Right lobe of liver (tissue), 6 donors: ENCODE results near the gene SMAD4. TPM values are rescaled to one million over a fixed set of nuclear protein-coding genes. Genes with fewer than 3 reads are reported as not detected.

ENCODE experiments used
- ATAC-seq, 4 donors: fragments of 200-7000 bp; cut with Tn5 transposase; one replicate each; pipeline ENCODE4 v1.9.1; 2020; ENCODE audit warnings: mild to moderate bottlenecking in 4 of 4, moderate library complexity in 4 of 4
- DNase-seq, 3 donors: peaks; one replicate each; pipeline ENCODE4 v3.0.0-alpha.2; 2020
- H3K27ac ChIP-seq, 3 donors: fragments of 200-600 bp; one replicate each; pipeline ENCODE4 v1.8.0; 2022
- H3K27me3 ChIP-seq, 2 donors: fragments of 200-600 bp; one replicate each; pipeline ENCODE4 v1.8.0; 2022
- H3K36me3 ChIP-seq, 4 donors: fragments of 200-600 bp; sonication (generic) in 1 of 4; one replicate each; pipeline versions ENCODE4 v1.5.1 to v1.8.0; 2017 to 2022; ENCODE audit warnings: control low read depth in 1 of 4
- H3K4me1 ChIP-seq, 4 donors: fragments of 200-600 bp; sonication (generic) in 1 of 4; one replicate each; pipeline versions ENCODE4 v1.5.1 to v1.8.0; 2017 to 2022; ENCODE audit warnings: control low read depth in 1 of 4
- H3K4me3 ChIP-seq, 3 donors: fragments of 200-600 bp; one replicate each; pipeline ENCODE4 v1.8.0; 2022
- H3K9me3 ChIP-seq, 4 donors: fragments of 200-600 bp; sonication (generic) in 1 of 4; one replicate each; pipeline versions ENCODE4 v1.5.1 to v1.8.0; 2017 to 2022; ENCODE audit warnings: control low read depth in 1 of 4
- POLR2A ChIP-seq: fragments of 450-650 bp; IDR thresholded peaks from one replicate; pipeline ENCODE4 v1.6.1; 2017; ENCODE audit warnings: antibody characterized with exemption, mild to moderate bottlenecking
- WGBS: methylation state at CpG from one replicate; pipeline ENCODE4 v1.1.6; 2018; ENCODE audit warnings: low coverage, low lambda C conversion rate; ENCODE audit not compliant: insufficient coverage; ENCODE audit errors: missing lambda C conversion rate; 5-methylcytosine and 5-hydroxymethylcytosine counted together
- intact Hi-C, 2 donors: fragments of 100-400 bp; cut with DNase I; formaldehyde crosslinking; loops; one replicate each; pipeline versions ENCODE4 v1.11.2 to v1.14.1; 2022
- long read RNA-seq: library from polyadenylated mRNA; unstranded; transcript quantifications from one replicate; pipeline ENCODE4 v2.0.0, GENCODE V29; 2019
- total RNA-seq, 6 experiments: library from RNA; depleted of rRNA in 2 of 6; stranded (reverse); fragments of >200 nt in 2 of 6; fragmentation: NEBNext Ultra II Directional in 3 of 6; extraction: Animal tissue kit (Norgen Biotek cat#: 25700) in 3 of 6; gene quantifications; one replicate each; pipeline versions ENCODE4 v1.1.0 to v1.2.4, GENCODE V29; 2016 to 2023
- TF ChIP-seq, protein P1 (sequence below), 4 donors: fragments of 200-600 bp in 3 of 4; fragments of 450-650 bp in 1 of 4; IDR thresholded peaks; one replicate each; pipeline versions ENCODE4 v1.5.1 to v1.8.0; 2016 to 2022; ENCODE audit warnings: antibody characterized with exemption in 4 of 4, mild to moderate bottlenecking in 2 of 4
- donor health status: DM: no; HTN: yes; CAD: no.
- donor health status: DM: no; HTN: no; CAD: no.
- donor health status: DM: no; HTN: no; CAD: no.
- donor health status: DM: no; HTN: yes; CAD: no.
- donor health status: DM: no; HTN: yes; CAD: no.

Gene SMAD4
- 10 to 100 TPM; 40.8 to 71.9 (median 56.6) TPM for total RNA-seq
- long read RNA-seq, partial matches to known transcripts = 0 of 1 reads
- long read RNA-seq, other reads (novel, unspliced or antisense) = 1 of 1 reads

DNA sequence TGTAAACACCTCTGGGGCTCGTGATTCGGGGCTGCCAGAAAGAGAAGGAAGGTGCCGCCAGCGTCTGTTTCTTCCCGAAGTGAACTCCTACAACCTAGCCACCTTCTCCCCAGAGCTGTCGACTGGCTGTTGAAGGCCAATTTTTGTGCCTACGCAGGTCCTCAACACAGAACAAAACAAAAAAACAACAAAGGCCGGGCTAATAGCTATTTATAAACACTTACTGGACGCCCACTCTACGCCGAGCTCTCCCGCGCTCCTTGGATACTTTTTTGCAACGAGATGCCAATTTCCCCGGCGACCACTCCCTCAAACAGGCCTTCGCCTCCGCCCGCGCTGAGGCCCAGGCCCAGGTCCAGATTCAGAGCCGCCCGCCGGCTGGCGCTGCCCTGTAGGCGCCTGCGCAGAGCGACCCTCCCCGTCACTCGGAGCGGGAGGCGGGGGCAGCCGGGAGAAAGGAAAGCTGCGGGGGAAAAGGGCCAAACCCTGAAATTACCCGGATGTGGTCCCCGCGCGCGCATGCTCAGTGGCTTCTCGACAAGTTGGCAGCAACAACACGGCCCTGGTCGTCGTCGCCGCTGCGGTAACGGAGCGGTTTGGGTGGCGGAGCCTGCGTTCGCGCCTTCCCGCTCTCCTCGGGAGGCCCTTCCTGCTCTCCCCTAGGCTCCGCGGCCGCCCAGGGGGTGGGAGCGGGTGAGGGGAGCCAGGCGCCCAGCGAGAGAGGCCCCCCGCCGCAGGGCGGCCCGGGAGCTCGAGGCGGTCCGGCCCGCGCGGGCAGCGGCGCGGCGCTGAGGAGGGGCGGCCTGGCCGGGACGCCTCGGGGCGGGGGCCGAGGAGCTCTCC is at the start of gene SMAD4:
TSS of gene SMAD4 (plus strand) at position 520 of the 843 bp plus-strand sequence. CDS start 16,834 bp downstream, outside the sequence.
- ATAC-seq = peak; percentile 94 to 96 (median 96)
- TF ChIP-seq, protein P1, sequence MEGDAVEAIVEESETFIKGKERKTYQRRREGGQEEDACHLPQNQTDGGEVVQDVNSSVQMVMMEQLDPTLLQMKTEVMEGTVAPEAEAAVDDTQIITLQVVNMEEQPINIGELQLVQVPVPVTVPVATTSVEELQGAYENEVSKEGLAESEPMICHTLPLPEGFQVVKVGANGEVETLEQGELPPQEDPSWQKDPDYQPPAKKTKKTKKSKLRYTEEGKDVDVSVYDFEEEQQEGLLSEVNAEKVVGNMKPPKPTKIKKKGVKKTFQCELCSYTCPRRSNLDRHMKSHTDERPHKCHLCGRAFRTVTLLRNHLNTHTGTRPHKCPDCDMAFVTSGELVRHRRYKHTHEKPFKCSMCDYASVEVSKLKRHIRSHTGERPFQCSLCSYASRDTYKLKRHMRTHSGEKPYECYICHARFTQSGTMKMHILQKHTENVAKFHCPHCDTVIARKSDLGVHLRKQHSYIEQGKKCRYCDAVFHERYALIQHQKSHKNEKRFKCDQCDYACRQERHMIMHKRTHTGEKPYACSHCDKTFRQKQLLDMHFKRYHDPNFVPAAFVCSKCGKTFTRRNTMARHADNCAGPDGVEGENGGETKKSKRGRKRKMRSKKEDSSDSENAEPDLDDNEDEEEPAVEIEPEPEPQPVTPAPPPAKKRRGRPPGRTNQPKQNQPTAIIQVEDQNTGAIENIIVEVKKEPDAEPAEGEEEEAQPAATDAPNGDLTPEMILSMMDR (IDR thresholded peaks at IDR 0.05) = no peak
- TF ChIP-seq POLR2A = peak; percentile 93
- peak; percentile 97 to 98 (median 97) for DNase-seq
- intact Hi-C loops = loop anchor here (10.0 kb wide), 1 partner anchor 55 kb away; no protein-coding TSS in a partner anchor
- peaks cover 0 to 46% (median 6%) of the 10 kb centered on the region in 4 donors for H3K4me1 ChIP-seq
- no peaks in the 10 kb centered on the region for H3K36me3 ChIP-seq
- no peaks in the 10 kb centered on the region for H3K9me3 ChIP-seq
- 0% methylated on average over 25 of the region's 79 CpGs for WGBS
- H3K27me3 ChIP-seq = no peaks in the 10 kb centered on the region
- peak within 1 kb of the TSS; percentile 96 to 99 (median 98) for H3K27ac ChIP-seq
- H3K4me3 ChIP-seq = peak within 1 kb of the TSS; percentile 51 to 84 (median 77)

DNA sequence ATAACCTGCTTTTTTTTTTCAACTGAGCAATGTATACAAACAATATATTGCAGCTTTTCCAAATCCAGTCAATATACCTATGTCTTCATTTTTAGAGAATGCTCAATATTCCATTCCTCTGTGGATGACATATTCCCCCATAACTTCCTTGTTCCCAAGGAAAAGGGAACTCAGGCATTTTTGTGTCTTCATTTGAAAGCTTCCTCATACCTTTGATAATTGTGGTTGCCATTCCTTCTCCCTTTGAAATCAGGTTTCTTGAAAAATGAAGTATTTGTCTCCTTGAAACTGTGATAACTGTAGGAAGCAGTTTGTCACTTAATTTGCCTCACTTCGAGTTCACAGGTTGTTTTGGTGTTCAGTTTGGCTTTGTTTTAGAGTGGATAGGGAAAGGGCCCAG is 48.6 kb upstream of the SMAD4 start:
- Histone ChIP-seq H3K9me3 (no peaks in the 10 kb centered on the region), H3K27ac (no peak overlapping the region), H3K27me3 (no peaks in the 10 kb centered on the region), H3K36me3 (peaks cover 0 to 25% (median 2%) of the 10 kb centered on the region in 4 donors), H3K4me3 (no peak overlapping the region), H3K4me1 (no peaks in the 10 kb centered on the region)
- intact Hi-C loops = no loop called here
- DNase-seq = no peak
- 69% methylated on average over 1 of the region's 1 CpG for WGBS
- TF ChIP-seq, protein P1 (IDR thresholded peaks at IDR 0.05) = no peak
- no peak for TF ChIP-seq POLR2A
- ATAC-seq = no peak

DNA sequence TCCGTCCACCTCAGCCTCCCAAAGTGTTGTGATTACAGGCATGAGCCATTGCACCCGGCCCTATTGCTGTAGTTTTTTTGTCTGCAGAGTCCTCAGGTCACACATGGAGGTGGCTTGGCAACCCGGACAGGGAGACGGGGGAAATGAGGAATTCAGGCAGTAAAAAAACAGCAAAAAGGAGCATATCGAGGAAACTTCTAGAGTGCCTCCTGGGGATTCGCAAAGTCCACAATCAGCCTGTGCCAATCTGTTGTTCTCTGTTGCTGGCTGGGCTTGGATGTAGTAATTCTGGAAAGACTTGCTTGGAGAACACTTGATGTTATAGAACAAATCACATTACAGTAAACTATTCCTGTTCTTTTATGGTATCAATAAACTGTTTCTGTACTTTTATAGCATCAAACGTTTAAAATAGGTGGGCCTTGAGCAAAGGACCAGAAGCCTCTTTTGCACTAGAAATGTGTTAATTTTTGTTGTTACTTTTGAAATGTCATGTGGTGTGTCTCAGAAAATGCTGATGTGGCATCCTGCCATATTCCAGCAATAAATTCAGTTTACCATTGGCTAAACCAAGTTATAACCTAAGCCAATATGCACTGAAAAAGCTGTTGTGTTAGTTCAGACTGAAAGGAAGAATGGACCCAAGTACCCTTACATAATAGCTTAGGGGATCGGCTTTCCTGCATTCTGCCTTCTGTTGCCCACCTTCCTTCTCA is 47.8 kb upstream of the SMAD4 start:
- Histone ChIP-seq H3K36me3 (peaks cover 0 to 26% (median 1%) of the 10 kb centered on the region in 4 donors), H3K9me3 (no peaks in the 10 kb centered on the region), H3K4me1 (no peaks in the 10 kb centered on the region), H3K27me3 (no peaks in the 10 kb centered on the region), H3K27ac (no peak overlapping the region), H3K4me3 (no peak overlapping the region)
- DNase-seq (no peak), ATAC-seq (no peak)
- intact Hi-C loops = no loop called here
- 85% methylated on average over 5 of the region's 8 CpGs for WGBS
- TF ChIP-seq, protein P1 (IDR thresholded peaks at IDR 0.05) = no peak
- TF ChIP-seq POLR2A = no peak

DNA sequence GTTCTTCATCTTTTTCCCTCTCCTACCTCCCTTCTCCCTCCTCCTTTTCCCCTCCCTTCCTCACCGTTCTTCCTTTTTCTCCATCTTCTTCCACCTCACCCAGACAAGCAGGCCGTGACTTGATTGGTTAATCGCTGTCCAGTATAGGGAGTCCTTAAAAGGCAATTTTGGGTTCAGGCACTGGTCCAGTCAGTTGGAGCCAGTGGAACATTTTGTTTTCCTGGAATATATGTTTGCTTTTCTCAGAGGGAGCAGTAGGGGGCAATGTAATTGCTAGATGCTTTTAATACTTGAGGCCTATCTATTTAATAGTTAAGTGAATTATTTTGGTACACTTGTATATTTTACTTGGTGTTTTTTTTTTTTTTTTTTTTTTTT is 47.2 kb upstream of the SMAD4 start:
- DNase-seq = no peak
- intact Hi-C loops = no loop called here
- Histone ChIP-seq H3K9me3 (no peaks in the 10 kb centered on the region), H3K27ac (no peak overlapping the region), H3K27me3 (no peaks in the 10 kb centered on the region), H3K4me3 (no peak overlapping the region), H3K36me3 (peaks cover 0 to 26% (median 1%) of the 10 kb centered on the region in 4 donors), H3K4me1 (no peaks in the 10 kb centered on the region)
- 100% methylated on average over 3 of the region's 3 CpGs for WGBS
- TF ChIP-seq, protein P1 (IDR thresholded peaks at IDR 0.05) = peak in 2 of 4 donors; percentile 23 to 29
- no peak for TF ChIP-seq POLR2A
- peak; percentile 42 to 59 (median 51) for ATAC-seq
